SJSA1 (cell line): ENCODE measurements around the gene RALGPS1. TPM values are rescaled to one million over a fixed set of nuclear protein-coding genes. Genes with fewer than 3 reads are reported as not detected.

ENCODE experiments used
- DNase-seq, 2 experiments: peaks; one replicate each; pipeline ENCODE4 v3.0.0-alpha.2; 2015 to 2020; ENCODE audit warnings: low spot score in 2 of 2, low read depth in 1 of 2
- H3K27ac ChIP-seq: fragments of 250-450 bp; sonication (Bioruptor Pico); 2 replicates; pipeline ENCODE4 v1.5.1; 2020; ENCODE audit warnings: mild to moderate bottlenecking, moderate library complexity
- H3K27me3 ChIP-seq: fragments of 250-450 bp; sonication (Bioruptor Pico); replicated peaks from 2 replicates; pipeline ENCODE4 v1.5.1; 2020; ENCODE audit warnings: mild to moderate bottlenecking, moderate library complexity
- H3K36me3 ChIP-seq: fragments of 250-450 bp; sonication (Bioruptor Pico); 2 replicates; pipeline ENCODE4 v1.5.1; 2020; ENCODE audit warnings: mild to moderate bottlenecking
- H3K4me1 ChIP-seq: fragments of 250-450 bp; sonication (Bioruptor Pico); replicated peaks from 2 replicates; pipeline ENCODE4 v1.6.1; 2021; ENCODE audit warnings: mild to moderate bottlenecking
- H3K4me3 ChIP-seq: fragments of 250-450 bp; sonication (Bioruptor Pico); 2 replicates; pipeline ENCODE4 v1.5.1; 2020; ENCODE audit warnings: mild to moderate bottlenecking
- H3K9me3 ChIP-seq: fragments of 250-450 bp; sonication (Bioruptor Pico); replicated peaks from 2 replicates; pipeline ENCODE4 v1.5.1; 2020; ENCODE audit warnings: mild to moderate bottlenecking
- total RNA-seq: library from RNA; depleted of rRNA; stranded (reverse); fragments of >200 nt; shearing (Covaris generic); gene quantifications from 2 replicates; pipeline ENCODE4 v1.2.3, GENCODE V29; 2014

The RALGPS1 gene
- total RNA-seq, 1 experiment from 2014 or later = 2.4 TPM

DNA sequence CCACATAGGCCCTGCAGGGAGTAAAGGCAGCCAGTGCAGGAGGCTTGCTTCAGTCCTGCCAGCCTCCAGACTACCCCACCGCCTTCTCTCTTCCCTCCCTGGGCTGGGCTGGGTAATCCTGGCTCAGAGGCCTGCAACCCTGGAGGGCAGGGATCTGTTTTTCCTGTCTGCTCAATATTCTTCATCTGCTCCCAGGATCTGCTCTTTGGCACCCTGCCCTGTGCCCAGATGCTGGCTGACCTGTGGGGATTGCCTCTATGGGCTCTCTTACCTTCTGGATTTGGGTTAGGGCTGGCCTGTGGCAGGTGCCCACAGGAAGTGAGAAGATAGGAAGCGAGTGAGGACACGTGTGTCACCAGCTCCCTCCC, 215.1 kb downstream of the RALGPS1 start:
- no peaks in the 10 kb centered on the region for H3K9me3 ChIP-seq

DNA sequence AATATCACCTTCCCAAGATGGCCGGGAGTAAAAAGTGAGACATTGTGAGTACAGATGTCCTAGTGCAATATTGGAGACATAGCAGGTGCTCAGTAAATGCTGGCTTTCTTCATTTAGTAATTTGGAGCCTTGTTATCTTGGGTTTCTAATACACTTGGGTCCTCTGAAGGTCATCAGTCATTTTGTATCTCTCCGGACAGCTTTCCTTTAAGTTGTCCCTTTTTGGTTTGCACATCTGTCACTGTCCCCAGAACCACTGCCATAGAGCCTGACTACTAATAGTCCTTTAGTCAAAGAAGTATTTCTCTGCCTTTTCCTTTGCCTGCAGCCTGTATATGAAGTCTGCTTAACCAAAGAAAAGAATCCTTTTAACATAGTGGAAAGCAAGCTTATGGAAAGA, 215.7 kb downstream of the RALGPS1 start:
- Histone ChIP-seq H3K4me3 (no peak overlapping the region), H3K36me3 (no peaks in the 10 kb centered on the region), H3K27me3 (no peaks in the 10 kb centered on the region)

More for the DNA sequence above, 215.1 kb downstream of the RALGPS1 start:
- Histone ChIP-seq H3K36me3 (no peaks in the 10 kb centered on the region), H3K4me1 (peaks cover 53% of the 10 kb centered on the region), H3K27ac (no peak overlapping the region), H3K4me3 (no peak overlapping the region), H3K27me3 (no peaks in the 10 kb centered on the region)
- DNase-seq = no peak

DNA sequence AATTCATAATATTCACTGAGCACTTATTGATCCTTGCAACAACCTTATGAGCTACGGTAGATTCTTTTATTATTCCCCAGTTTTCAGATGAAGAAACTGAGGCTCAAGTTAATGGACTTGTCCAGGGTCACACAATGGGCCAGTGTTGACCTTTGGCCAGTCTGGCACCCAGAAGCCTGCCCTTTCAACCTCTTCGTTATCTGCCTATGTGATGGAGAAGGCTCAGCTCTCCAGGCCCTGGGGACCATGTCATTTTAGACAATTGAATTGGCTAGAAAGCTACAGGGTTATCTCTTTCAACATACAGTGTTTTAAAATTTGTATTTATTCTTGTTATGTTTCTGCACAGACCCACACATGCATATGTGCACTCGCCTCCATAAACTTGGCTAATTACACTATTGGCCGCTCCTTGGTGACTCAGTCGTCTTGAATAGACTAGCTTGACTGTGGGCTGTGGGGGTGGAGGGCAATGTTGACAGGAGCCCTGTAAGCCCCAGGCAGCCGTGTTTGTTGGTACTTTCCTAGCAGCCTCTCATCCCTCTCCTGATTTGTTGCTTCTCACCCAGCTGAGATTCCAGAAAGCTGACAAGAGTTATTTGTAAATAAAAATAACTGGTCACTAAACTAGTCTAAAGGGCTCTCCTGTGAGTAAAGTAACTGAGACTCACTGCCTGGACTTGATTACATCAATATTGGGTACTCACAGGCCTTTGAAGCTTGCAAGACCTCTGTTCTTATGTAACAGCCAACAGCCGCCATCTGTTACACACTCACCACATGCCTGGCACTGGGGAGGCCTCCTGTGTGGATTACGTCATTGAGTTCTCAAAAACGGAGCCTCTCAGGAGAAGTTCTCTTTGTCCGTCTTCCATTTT, 216.3 kb downstream of the RALGPS1 start:
- Histone ChIP-seq H3K9me3 (no peaks in the 10 kb centered on the region), H3K27ac (peak overlapping the region; percentile 77), H3K36me3 (no peaks in the 10 kb centered on the region), H3K27me3 (no peaks in the 10 kb centered on the region), H3K4me1 (peaks cover 55% of the 10 kb centered on the region), H3K4me3 (no peak overlapping the region)
- DNase-seq = peak; percentile 78 to 84

More for the DNA sequence above, 215.7 kb downstream of the RALGPS1 start:
- H3K27ac ChIP-seq = no peak overlapping the region
- H3K9me3 ChIP-seq = no peaks in the 10 kb centered on the region
- H3K4me1 ChIP-seq = peaks cover 55% of the 10 kb centered on the region
- no peak for DNase-seq

- Histone ChIP-seq H3K4me3 (no peak overlapping the region), H3K27me3 (no peaks in the 10 kb centered on the region), H3K4me1 (peaks cover 48% of the 10 kb centered on the region), H3K27ac (peak overlapping the region; percentile 77), H3K9me3 (no peaks in the 10 kb centered on the region), H3K36me3 (no peaks in the 10 kb centered on the region)
- DNase-seq = peak in 1 of 2 experiments; percentile 50
Observed at GRCh38 chr9:127131871-127132270, 217.3 kb downstream of the RALGPS1 start.

- H3K36me3 ChIP-seq = no peaks in the 10 kb centered on the region
- peak overlapping the region; percentile 77 for H3K27ac ChIP-seq
- peaks cover 47% of the 10 kb centered on the region for H3K4me1 ChIP-seq
- no peak overlapping the region for H3K4me3 ChIP-seq
- H3K27me3 ChIP-seq = no peaks in the 10 kb centered on the region
- no peak for DNase-seq
- H3K9me3 ChIP-seq = no peaks in the 10 kb centered on the region
Observed at GRCh38 chr9:127132375-127132774, 217.8 kb downstream of the RALGPS1 start.

- Histone ChIP-seq H3K4me1 (peaks cover 47% of the 10 kb centered on the region), H3K9me3 (no peaks in the 10 kb centered on the region), H3K27ac (peak overlapping the region; percentile 84), H3K27me3 (no peaks in the 10 kb centered on the region), H3K4me3 (no peak overlapping the region), H3K36me3 (no peaks in the 10 kb centered on the region)
- peak; percentile 53 to 62 for DNase-seq
Observed at GRCh38 chr9:127132921-127133647, 218.5 kb downstream of the RALGPS1 start.

DNA sequence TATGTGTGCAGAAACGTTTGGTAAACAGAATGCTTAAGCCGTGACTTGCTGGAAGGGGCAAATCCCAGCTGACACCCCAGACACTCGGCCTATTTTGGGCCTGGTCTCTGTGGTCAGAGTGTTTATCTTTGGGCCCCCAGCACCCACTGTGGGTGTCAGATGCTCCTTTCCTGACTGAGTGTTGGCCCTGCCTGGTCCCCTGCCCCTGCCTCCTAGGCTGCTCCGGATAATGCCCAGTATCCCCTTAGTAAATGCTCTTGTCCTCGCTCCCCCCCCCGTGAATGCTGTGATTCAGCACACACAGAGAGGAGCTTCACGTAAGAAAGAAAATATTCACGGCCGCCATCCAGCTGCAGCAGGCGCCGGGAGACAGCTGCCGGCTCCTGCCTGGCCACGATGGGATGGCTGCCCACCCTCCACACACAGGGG, 219.2 kb downstream of the RALGPS1 start:
- no peaks in the 10 kb centered on the region for H3K27me3 ChIP-seq
- H3K9me3 ChIP-seq = no peaks in the 10 kb centered on the region
- H3K36me3 ChIP-seq = no peaks in the 10 kb centered on the region
- peak; percentile 79 to 84 for DNase-seq
- H3K4me3 ChIP-seq = no peak overlapping the region
- peak overlapping the region; percentile 84 for H3K27ac ChIP-seq
- peaks cover 47% of the 10 kb centered on the region for H3K4me1 ChIP-seq

DNA sequence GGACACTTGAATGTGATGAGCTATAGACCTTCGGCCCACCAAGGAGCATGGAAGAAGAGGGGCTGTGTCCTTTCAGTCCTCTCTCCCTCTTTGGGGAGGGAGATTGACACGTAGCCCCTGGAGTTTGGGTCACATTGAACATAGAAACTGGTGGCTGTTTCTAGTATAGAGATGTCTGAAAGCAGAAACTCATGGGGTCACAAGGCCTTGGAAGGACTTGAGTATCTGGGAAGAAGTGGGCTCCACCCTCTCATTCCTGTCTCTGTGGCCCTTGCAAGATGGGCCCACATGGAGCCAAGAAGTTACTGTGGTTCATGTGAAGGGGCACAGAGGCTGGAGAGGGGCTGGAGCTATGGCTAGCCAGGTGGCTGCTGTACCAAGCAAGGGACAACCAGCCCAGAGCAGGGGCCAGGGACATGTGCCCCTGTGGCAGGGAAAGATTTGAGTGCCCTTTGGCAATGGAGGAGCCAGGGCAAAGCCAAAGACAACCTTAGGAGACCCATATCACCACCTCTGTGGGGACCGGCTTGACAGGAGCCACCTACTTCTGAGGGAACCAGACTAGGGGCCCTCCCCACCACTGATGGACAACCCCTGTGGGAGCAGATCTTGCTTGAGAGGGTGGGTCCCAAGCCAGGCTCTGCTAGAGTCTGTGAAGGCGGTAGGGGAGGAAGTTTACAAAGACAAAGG, 220.6 kb downstream of the RALGPS1 start:
- Histone ChIP-seq H3K4me1 (peaks cover 47% of the 10 kb centered on the region), H3K4me3 (no peak overlapping the region), H3K27me3 (no peaks in the 10 kb centered on the region), H3K27ac (no peak overlapping the region), H3K9me3 (no peaks in the 10 kb centered on the region), H3K36me3 (no peaks in the 10 kb centered on the region)
- peak in 1 of 2 experiments; percentile 23 for DNase-seq

DNA sequence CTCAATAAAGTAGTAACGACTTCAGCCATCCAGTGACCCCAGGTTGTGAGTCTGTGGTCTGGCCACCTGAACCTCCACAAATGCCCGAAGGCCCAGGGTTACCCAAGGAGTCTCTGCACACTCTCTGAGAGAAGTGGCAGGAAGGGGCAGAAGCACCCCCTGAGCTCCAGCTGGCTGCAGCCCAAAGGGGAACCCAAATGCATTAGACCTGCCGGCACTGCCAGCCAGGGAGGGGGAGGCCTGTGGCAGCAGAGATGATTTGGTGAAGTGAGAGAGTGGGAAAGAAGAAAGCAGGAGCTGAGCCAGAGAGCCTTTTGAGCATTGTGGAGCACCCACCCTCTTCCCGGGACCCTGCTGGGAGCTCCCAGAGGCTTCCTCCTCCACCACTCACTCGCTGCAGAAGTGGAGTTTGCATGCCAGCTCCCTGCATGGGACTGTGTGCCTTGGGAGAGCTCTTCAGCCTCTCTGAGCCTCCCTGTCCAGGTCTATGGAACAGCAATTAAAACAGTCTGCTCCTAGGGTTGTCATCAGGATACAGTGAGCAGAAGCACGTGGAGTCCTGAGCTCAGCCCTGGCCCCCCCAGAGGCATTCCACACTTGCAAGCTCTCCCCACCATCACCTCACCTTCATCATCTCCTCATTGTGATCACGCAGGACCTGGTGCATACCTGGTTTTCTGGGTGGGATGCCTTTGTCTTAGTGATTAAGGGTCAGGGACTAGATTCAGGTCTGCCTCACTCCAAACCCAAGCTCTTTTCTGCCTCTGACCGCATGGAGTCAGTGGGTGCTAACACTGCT, 221.7 kb downstream of the RALGPS1 start:
- Histone ChIP-seq H3K4me1 (peaks cover 37% of the 10 kb centered on the region), H3K27ac (no peak overlapping the region), H3K36me3 (no peaks in the 10 kb centered on the region), H3K4me3 (no peak overlapping the region), H3K27me3 (no peaks in the 10 kb centered on the region), H3K9me3 (no peaks in the 10 kb centered on the region)
- DNase-seq = peak in 1 of 2 experiments; percentile 25

GRCh38 chr9:127136880-127137639, 222.5 kb downstream of the RALGPS1 start:
- peak in 1 of 2 experiments; percentile 27 for DNase-seq
- no peaks in the 10 kb centered on the region for H3K9me3 ChIP-seq
- H3K4me3 ChIP-seq = no peak overlapping the region
- no peak overlapping the region for H3K27ac ChIP-seq
- no peaks in the 10 kb centered on the region for H3K27me3 ChIP-seq
- no peaks in the 10 kb centered on the region for H3K36me3 ChIP-seq
- H3K4me1 ChIP-seq = peaks cover 31% of the 10 kb centered on the region

DNA sequence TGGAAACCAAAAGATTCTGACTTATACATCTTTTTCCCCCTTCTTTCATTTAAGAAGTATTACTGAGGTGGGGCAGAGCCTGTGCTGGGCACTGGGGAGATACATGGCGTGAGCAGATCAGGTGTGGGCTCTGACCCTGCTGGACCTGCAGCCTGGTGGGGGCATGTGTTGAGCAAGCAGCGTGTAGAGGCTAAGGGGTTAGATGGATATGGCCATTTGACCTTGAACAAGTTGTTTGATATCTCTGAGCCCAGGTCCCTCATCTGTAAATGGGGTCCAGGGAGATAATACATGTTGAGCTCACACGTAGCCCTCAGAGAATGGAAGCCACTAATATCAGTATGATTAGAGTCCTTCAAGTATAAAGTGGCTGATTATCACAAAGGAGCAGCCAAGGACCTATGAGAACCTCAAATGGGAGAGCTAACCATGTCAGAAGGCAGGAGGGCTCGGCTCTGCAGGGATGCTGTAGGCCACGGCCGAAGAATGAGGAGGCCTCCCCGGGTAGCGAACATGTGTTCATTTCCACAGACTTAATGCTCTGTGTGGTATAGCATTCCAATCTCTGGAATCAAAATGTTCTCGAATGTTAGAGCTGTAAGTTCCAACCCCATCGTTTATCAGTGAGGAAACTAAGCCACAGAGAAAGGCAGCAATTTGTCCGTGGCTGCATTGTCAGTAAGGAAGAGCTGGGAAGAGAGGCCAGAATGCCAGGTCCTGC, 223.2 kb downstream of the RALGPS1 start:
- DNase-seq = peak in 1 of 2 experiments; percentile 28
- H3K9me3 ChIP-seq = no peaks in the 10 kb centered on the region
- peaks cover 30% of the 10 kb centered on the region for H3K4me1 ChIP-seq
- H3K27ac ChIP-seq = no peak overlapping the region
- H3K4me3 ChIP-seq = no peak overlapping the region
- no peaks in the 10 kb centered on the region for H3K36me3 ChIP-seq
- no peaks in the 10 kb centered on the region for H3K27me3 ChIP-seq

DNA sequence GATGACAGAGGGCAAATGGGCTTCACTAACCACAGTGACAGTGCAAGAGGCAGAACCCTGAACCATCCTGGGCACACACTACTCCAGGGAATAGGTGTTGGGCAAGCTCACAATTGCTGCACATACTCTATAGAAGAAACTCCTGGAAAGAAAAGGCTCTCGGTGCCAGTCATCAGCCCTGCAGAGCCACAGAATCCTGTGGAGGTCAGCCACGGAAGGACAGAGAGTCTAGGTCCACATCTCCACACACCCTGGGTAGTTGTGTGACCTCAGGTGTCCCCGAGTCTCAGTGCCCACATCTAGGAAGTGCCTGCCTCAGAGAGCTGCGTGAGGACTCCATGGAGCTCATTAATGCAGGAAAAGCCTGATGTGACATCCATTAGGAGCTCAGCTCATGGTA, 223.9 kb downstream of the RALGPS1 start:
- H3K27ac ChIP-seq = no peak overlapping the region
- DNase-seq = peak in 1 of 2 experiments; percentile 5
- no peaks in the 10 kb centered on the region for H3K27me3 ChIP-seq
- no peaks in the 10 kb centered on the region for H3K36me3 ChIP-seq
- no peak overlapping the region for H3K4me3 ChIP-seq
- peaks cover 29% of the 10 kb centered on the region for H3K4me1 ChIP-seq
- no peaks in the 10 kb centered on the region for H3K9me3 ChIP-seq
